MM.1S (cell line): ENCODE data around the gene PPP1R1C.

Source experiments
- DNase-seq: peaks from one replicate; pipeline ENCODE4 v3.0.0-alpha.2; 2015
- H2AFZ ChIP-seq: fragments of 300-600 bp; sonication (generic); 2 replicates; pipeline ENCODE4 v1.6.0; 2016; ENCODE audit warnings: antibody characterized with exemption, low read length
- H3F3A ChIP-seq: fragments of 300-600 bp; sonication (generic); 2 replicates; pipeline ENCODE4 v1.6.1; 2016; ENCODE audit warnings: mild to moderate bottlenecking, antibody characterized with exemption, low read length, moderate library complexity, mixed read lengths; ENCODE audit not compliant: insufficient read depth
- H3K27ac ChIP-seq: fragments of 300-600 bp; sonication (generic); 2 replicates; pipeline ENCODE4 v1.5.1; 2016; ENCODE audit warnings: mild to moderate bottlenecking, low read length
- H3K27me3 ChIP-seq: fragments of 300-600 bp; sonication (generic); replicated peaks from 2 replicates; pipeline ENCODE4 v1.6.0; 2016; ENCODE audit warnings: low read length; ENCODE audit not compliant: insufficient read depth
- H3K36me3 ChIP-seq: fragments of 300-600 bp; sonication (generic); replicated peaks from 2 replicates; pipeline ENCODE4 v1.6.1; 2016; ENCODE audit warnings: mild to moderate bottlenecking, low read length, mixed read lengths; ENCODE audit not compliant: insufficient read depth
- H3K4me1 ChIP-seq: fragments of 300-600 bp; sonication (generic); 2 replicates; pipeline ENCODE4 v1.6.1; 2016; ENCODE audit warnings: low read length, mixed read lengths
- H3K4me2 ChIP-seq: fragments of 300-600 bp; sonication (generic); 2 replicates; pipeline ENCODE4 v1.6.0; 2016; ENCODE audit warnings: low read depth, low read length
- H3K4me3 ChIP-seq: fragments of 300-600 bp; sonication (generic); 2 replicates; pipeline ENCODE4 v1.5.1; 2016; ENCODE audit warnings: low read length, mixed read lengths
- H3K79me2 ChIP-seq: fragments of 300-600 bp; sonication (generic); 2 replicates; pipeline ENCODE4 v1.6.1; 2016; ENCODE audit warnings: mixed run types, low read length, mixed read lengths
- H3K9ac ChIP-seq: fragments of 300-600 bp; sonication (generic); 2 replicates; pipeline ENCODE4 v1.6.1; 2016; ENCODE audit warnings: low read length, mixed read lengths
- H3K9me2 ChIP-seq: fragments of 300-600 bp; sonication (generic); replicated peaks from 2 replicates; pipeline ENCODE4 v1.6.1; 2016; ENCODE audit warnings: mild to moderate bottlenecking, low read length, mixed read lengths; ENCODE audit not compliant: insufficient read depth
- H3K9me3 ChIP-seq: fragments of 300-600 bp; sonication (generic); replicated peaks from 2 replicates; pipeline ENCODE4 v1.6.1; 2016; ENCODE audit warnings: mild to moderate bottlenecking, low read length, mixed read lengths; ENCODE audit not compliant: insufficient read depth
- H4K20me1 ChIP-seq: fragments of 300-600 bp; sonication (generic); 2 replicates; pipeline ENCODE4 v1.6.1; 2016; ENCODE audit warnings: mild to moderate bottlenecking, low read length, moderate library complexity, mixed read lengths; ENCODE audit not compliant: insufficient read depth
- EZH2 ChIP-seq: fragments of 300-600 bp; sonication (generic); optimal IDR thresholded peaks from 2 replicates; pipeline ENCODE3; 2017; ENCODE audit warnings: low read depth, mild to moderate bottlenecking, antibody characterized with exemption, low read length, mixed read lengths
- EZH2phosphoT487 ChIP-seq: fragments of 300-600 bp; sonication (generic); IDR thresholded peaks from 2 replicates; pipeline ENCODE4 v1.6.1; 2018; ENCODE audit warnings: antibody characterized with exemption, low read length
- TF ChIP-seq, protein P1 (sequence below): fragments of 300-600 bp; sonication (generic); IDR thresholded peaks from 2 replicates; pipeline ENCODE4 v1.5.1; 2016; ENCODE audit warnings: antibody characterized with exemption, low read length, mixed read lengths

Gene PPP1R1C

DNA sequence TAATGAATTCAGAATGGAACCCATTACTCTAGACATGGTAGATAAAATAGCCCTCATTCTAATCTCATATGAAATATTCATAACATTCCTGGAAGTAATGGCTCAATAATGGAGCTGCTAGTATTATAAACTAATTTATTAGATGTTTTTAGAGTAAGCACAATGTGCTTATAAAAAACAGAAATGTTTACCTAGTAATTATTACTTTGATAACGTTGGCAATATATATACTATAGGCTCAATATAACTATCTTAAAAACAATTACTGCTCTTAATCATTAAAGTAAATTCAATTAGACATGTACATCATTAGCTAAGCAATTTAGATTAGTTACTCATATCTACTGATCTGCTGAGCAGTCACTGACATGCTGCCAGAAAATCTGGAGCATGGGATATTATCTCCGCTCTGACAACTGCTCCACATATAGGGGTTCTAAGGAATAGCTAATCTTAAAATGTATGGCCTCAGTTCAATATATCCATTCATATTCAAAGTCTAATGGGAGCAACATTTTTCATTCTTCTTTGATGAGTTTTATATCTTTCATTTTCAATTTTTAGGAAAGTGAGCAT, 19.4 kb downstream of the PPP1R1C start:
- Histone ChIP-seq H3K9me2 (no peaks in the 10 kb centered on the region), H3K79me2 (no peaks in the 10 kb centered on the region), H3K27me3 (no peaks in the 10 kb centered on the region), H2AFZ (no peak overlapping the region), H3F3A (no peaks in the 10 kb centered on the region), H3K9me3 (no peaks in the 10 kb centered on the region), H3K9ac (no peak overlapping the region), H3K27ac (no peak overlapping the region), H3K4me1 (no peaks in the 10 kb centered on the region), H3K36me3 (no peaks in the 10 kb centered on the region), H3K4me2 (no peak overlapping the region), H3K4me3 (no peak overlapping the region), H4K20me1 (no peaks in the 10 kb centered on the region)
- no peak for TF ChIP-seq EZH2phosphoT487
- TF ChIP-seq EZH2, result no peak
- no peak for DNase-seq

DNA sequence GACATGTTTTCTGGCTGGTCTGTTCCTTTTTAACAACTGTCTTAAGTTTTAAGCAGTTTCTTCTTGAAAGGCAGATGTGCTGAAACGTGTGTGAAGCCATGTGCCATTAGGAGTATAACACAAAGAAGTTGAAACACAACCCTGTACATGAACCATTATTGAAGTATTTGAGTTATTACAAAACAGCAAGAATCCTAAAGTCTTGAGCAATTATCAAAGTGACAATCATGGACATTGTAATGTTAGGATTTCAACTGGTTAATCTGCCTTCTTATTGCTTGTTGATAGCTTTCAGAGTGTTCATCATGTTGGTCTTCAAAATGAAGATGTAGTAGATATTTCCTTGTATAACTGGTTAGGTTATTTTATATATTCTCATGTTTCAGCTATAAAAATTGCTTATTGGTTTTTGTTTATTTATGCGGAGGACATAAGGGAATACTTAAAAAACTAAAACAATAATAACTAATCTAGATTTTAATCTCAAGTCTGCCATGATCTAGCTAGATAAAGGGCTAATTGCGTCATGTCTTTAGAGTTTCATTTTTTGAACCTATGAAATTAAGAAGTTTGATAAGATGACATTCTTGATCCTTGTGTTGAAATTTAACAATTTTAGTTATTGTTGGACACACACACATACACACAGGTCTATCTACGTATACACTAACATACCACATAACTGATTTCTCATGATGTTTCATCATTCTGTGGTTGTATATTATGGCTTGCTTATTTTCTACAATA, 21.1 kb downstream of the PPP1R1C start:
- Histone ChIP-seq H3K9me2 (no peaks in the 10 kb centered on the region), H3K9me3 (no peaks in the 10 kb centered on the region), H2AFZ (no peak overlapping the region), H3K36me3 (no peaks in the 10 kb centered on the region), H3K27me3 (no peaks in the 10 kb centered on the region), H3K4me2 (no peak overlapping the region), H3K9ac (no peak overlapping the region), H3K27ac (no peak overlapping the region), H3K4me1 (no peaks in the 10 kb centered on the region), H3K79me2 (no peaks in the 10 kb centered on the region), H3K4me3 (no peak overlapping the region), H3F3A (no peaks in the 10 kb centered on the region), H4K20me1 (no peaks in the 10 kb centered on the region)
- TF ChIP-seq EZH2 (no peak), EZH2phosphoT487 (no peak)
- TF ChIP-seq, protein P1, sequence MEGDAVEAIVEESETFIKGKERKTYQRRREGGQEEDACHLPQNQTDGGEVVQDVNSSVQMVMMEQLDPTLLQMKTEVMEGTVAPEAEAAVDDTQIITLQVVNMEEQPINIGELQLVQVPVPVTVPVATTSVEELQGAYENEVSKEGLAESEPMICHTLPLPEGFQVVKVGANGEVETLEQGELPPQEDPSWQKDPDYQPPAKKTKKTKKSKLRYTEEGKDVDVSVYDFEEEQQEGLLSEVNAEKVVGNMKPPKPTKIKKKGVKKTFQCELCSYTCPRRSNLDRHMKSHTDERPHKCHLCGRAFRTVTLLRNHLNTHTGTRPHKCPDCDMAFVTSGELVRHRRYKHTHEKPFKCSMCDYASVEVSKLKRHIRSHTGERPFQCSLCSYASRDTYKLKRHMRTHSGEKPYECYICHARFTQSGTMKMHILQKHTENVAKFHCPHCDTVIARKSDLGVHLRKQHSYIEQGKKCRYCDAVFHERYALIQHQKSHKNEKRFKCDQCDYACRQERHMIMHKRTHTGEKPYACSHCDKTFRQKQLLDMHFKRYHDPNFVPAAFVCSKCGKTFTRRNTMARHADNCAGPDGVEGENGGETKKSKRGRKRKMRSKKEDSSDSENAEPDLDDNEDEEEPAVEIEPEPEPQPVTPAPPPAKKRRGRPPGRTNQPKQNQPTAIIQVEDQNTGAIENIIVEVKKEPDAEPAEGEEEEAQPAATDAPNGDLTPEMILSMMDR, result no peak
- no peak for DNase-seq

DNA sequence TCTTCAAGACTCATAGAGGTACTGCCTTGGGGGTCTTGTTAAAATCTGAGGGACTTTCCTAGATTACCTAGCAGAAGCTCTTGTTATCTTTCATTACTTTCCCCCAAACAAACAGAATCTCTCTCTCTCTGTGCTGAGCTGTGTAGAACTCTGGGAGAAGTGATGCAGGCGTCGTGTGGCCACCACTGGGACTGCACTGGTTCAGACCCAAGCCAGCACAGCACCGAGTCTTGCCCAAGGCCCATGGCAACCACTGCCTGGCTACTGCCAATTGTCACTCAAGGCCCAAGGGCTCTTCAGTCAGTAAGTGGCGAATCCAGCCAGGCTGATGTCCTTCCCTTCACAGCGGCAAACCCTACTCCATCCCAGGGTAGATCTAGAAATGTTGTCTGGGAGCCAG, 28.6 kb downstream of the PPP1R1C start:
- H3K79me2 ChIP-seq, result no peaks in the 10 kb centered on the region
- H3K27ac ChIP-seq, result no peak overlapping the region
- no peak overlapping the region for H3K4me3 ChIP-seq
- no peak for TF ChIP-seq EZH2
- TF ChIP-seq, protein P1, result no peak
- no peak for TF ChIP-seq EZH2phosphoT487
- H3K36me3 ChIP-seq, result no peaks in the 10 kb centered on the region
- no peaks in the 10 kb centered on the region for H3K27me3 ChIP-seq
- H4K20me1 ChIP-seq, result no peaks in the 10 kb centered on the region
- no peak overlapping the region for H3K4me2 ChIP-seq
- H3K9me3 ChIP-seq, result no peaks in the 10 kb centered on the region
- no peak for DNase-seq
- no peaks in the 10 kb centered on the region for H3K9me2 ChIP-seq
- no peaks in the 10 kb centered on the region for H3K4me1 ChIP-seq
- H3F3A ChIP-seq, result no peaks in the 10 kb centered on the region
- no peak overlapping the region for H3K9ac ChIP-seq
- H2AFZ ChIP-seq, result no peak overlapping the region
